WTC11 (cell line): ENCODE results near the gene C16orf74. TPM values are rescaled to one million over a fixed set of nuclear protein-coding genes. Genes with fewer than 3 reads are reported as not detected.

Experiments used
- AR ChIP-seq: fragments of 250-450 bp; sonication (Bioruptor Pico); IDR thresholded peaks from 2 replicates; pipeline ENCODE4 v1.9.0; 2021; ENCODE audit warnings: mild to moderate bottlenecking
- ATF3 ChIP-seq: sonication (generic); formaldehyde crosslinking; conservative IDR thresholded peaks from 2 replicates; pipeline ENCODE4 v1.8.1; 2022; ENCODE audit warnings: mild to moderate bottlenecking, missing genetic modification reagents
- ATF6 ChIP-seq: sonication (generic); formaldehyde crosslinking; IDR thresholded peaks from 2 replicates; pipeline ENCODE4 v1.8.1; 2023; ENCODE audit warnings: mild to moderate bottlenecking, missing genetic modification reagents
- CREM ChIP-seq: sonication (generic); formaldehyde crosslinking; IDR thresholded peaks from 2 replicates; pipeline ENCODE4 v1.8.1; 2022; ENCODE audit warnings: mild to moderate bottlenecking, missing genetic modification reagents, moderate library complexity
- FOXJ3 ChIP-seq: sonication (generic); formaldehyde crosslinking; IDR thresholded peaks from 2 replicates; pipeline ENCODE4 v1.9.0; 2021; ENCODE audit warnings: missing genetic modification reagents, mild to moderate bottlenecking, borderline replicate concordance
- FOXK1 ChIP-seq: sonication (generic); formaldehyde crosslinking; IDR thresholded peaks from 2 replicates; pipeline ENCODE4 v1.8.0; 2022; ENCODE audit warnings: mild to moderate bottlenecking, moderate library complexity, missing genetic modification reagents
- GABPB1 ChIP-seq: sonication (generic); formaldehyde crosslinking; IDR thresholded peaks from 2 replicates; pipeline ENCODE4 v1.8.1; 2023; ENCODE audit warnings: mild to moderate bottlenecking, missing genetic modification reagents
- JUN ChIP-seq: sonication (generic); formaldehyde crosslinking; IDR thresholded peaks from 2 replicates; pipeline ENCODE4 v1.8.0; 2023; ENCODE audit warnings: mild to moderate bottlenecking, missing genetic modification reagents
- SMAD4 ChIP-seq: sonication (generic); formaldehyde crosslinking; IDR thresholded peaks from 2 replicates; pipeline ENCODE4 v1.8.0; 2022; ENCODE audit warnings: mild to moderate bottlenecking, missing genetic modification reagents
- STAT6 ChIP-seq: sonication (generic); formaldehyde crosslinking; conservative IDR thresholded peaks from 2 replicates; pipeline ENCODE4 v1.8.1; 2023; ENCODE audit warnings: mild to moderate bottlenecking, low read depth, missing genetic modification reagents, moderate library complexity
- ZNF219 ChIP-seq: sonication (generic); formaldehyde crosslinking; IDR thresholded peaks from 2 replicates; pipeline ENCODE4 v1.8.0; 2023; ENCODE audit warnings: missing genetic modification reagents, mild to moderate bottlenecking, borderline replicate concordance
- ZNF232 ChIP-seq: sonication (generic); formaldehyde crosslinking; IDR thresholded peaks from 2 replicates; pipeline ENCODE4 v1.8.0; 2022; ENCODE audit warnings: mild to moderate bottlenecking, missing genetic modification reagents
- ZNF281 ChIP-seq: sonication (generic); formaldehyde crosslinking; IDR thresholded peaks from 2 replicates; pipeline ENCODE4 v1.8.0; 2023; ENCODE audit warnings: mild to moderate bottlenecking, missing genetic modification reagents
- ZNF396 ChIP-seq: fragments of 250-450 bp; sonication (Bioruptor Pico); IDR thresholded peaks from 2 replicates; pipeline ENCODE4 v1.8.0; 2021; ENCODE audit warnings: mild to moderate bottlenecking, moderate library complexity, borderline replicate concordance
- total RNA-seq: library from RNA; stranded (reverse); gene quantifications from 3 replicates; pipeline ENCODE4 v1.2.3, GENCODE V29; 2021
- TF ChIP-seq, protein P1 (sequence below): sonication (generic); formaldehyde crosslinking; IDR thresholded peaks from 2 replicates; pipeline ENCODE4 v1.8.1; 2023; ENCODE audit warnings: mild to moderate bottlenecking, missing genetic modification reagents
- TF ChIP-seq, protein P2 (sequence below): sonication (generic); formaldehyde crosslinking; IDR thresholded peaks from 2 replicates; pipeline ENCODE4 v1.8.0; 2023; ENCODE audit warnings: missing genetic modification reagents
- TF ChIP-seq, protein P3 (sequence below): sonication (generic); formaldehyde crosslinking; IDR thresholded peaks from 2 replicates; pipeline ENCODE4 v1.8.1; 2022; ENCODE audit warnings: missing genetic modification reagents, borderline replicate concordance
- TF ChIP-seq, protein P4 (sequence below): sonication (generic); formaldehyde crosslinking; IDR thresholded peaks from 2 replicates; pipeline ENCODE4 v1.8.0; 2022; ENCODE audit warnings: missing genetic modification reagents

Gene C16orf74
- total RNA-seq, 1 experiment from 2014 or later = 8.3 TPM

DNA sequence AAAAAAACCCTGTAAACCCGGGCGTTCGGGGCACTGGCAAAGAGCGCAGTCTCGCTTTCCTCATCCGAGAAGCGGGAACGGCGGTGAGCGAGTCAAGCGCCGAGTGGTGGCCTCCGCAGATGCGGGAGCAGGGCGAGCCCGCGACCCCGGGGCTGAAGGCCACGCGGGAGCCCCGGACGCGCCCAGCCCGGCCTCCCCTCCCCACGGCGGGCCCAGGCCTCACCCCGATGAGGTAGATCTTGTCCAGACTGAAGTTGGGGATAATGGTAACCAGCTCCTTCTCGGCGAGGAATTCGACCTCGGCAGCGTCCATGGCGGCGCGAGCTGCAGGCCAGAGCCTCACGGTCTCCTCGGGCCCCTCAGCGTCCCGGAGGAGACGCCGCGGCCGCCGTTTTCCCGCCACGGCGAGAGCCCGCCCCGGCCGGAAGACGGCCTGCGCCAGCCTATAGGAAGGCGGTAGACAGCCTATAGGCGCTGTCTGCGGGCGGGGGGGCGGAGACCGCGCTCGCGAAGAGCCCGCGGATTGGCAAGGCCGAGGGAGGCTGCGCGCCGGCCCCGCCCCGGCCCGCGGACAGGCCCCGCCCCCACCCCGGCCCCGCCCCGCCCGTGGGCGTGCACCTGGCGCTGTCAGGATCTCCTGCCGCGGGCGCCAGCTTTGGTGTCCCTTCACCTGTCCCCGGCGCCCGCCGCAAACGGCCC is 62.2 kb downstream of the C16orf74 start, which contains the start of gene GINS2 (continued):
- TF ChIP-seq ZNF281 (CRISPR knock-in tag) (0 out of 2 replicates have a peak, but pooled peaks have one; percentile 45), ZNF219 (no peak), AR (no peak), JUN (CRISPR knock-in tag) (peak; percentile 44; the same call in 1 of the 2 replicates), FOXJ3 (no peak), STAT6 (CRISPR knock-in tag) (no peak), ZNF232 (CRISPR knock-in tag) (peak; percentile 17; the same call in 1 of the 2 replicates), SMAD4 (CRISPR knock-in tag) (no peak), ATF6 (no peak), ATF3 (CRISPR knock-in tag) (no peak), CREM (CRISPR knock-in tag) (no peak; the same call in 1 of the 2 replicates), FOXK1 (CRISPR knock-in tag) (peak; percentile 75; the same call in 1 of the 2 replicates), ZNF396 (no peak), GABPB1 (CRISPR knock-in tag) (peak; percentile 63)
- TF ChIP-seq, protein P1, sequence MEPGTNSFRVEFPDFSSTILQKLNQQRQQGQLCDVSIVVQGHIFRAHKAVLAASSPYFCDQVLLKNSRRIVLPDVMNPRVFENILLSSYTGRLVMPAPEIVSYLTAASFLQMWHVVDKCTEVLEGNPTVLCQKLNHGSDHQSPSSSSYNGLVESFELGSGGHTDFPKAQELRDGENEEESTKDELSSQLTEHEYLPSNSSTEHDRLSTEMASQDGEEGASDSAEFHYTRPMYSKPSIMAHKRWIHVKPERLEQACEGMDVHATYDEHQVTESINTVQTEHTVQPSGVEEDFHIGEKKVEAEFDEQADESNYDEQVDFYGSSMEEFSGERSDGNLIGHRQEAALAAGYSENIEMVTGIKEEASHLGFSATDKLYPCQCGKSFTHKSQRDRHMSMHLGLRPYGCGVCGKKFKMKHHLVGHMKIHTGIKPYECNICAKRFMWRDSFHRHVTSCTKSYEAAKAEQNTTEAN = 0 out of 2 replicates have a peak, but pooled peaks have one; percentile 23
- TF ChIP-seq, protein P2, sequence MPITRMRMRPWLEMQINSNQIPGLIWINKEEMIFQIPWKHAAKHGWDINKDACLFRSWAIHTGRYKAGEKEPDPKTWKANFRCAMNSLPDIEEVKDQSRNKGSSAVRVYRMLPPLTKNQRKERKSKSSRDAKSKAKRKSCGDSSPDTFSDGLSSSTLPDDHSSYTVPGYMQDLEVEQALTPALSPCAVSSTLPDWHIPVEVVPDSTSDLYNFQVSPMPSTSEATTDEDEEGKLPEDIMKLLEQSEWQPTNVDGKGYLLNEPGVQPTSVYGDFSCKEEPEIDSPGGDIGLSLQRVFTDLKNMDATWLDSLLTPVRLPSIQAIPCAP = no peak
- TF ChIP-seq, protein P3, sequence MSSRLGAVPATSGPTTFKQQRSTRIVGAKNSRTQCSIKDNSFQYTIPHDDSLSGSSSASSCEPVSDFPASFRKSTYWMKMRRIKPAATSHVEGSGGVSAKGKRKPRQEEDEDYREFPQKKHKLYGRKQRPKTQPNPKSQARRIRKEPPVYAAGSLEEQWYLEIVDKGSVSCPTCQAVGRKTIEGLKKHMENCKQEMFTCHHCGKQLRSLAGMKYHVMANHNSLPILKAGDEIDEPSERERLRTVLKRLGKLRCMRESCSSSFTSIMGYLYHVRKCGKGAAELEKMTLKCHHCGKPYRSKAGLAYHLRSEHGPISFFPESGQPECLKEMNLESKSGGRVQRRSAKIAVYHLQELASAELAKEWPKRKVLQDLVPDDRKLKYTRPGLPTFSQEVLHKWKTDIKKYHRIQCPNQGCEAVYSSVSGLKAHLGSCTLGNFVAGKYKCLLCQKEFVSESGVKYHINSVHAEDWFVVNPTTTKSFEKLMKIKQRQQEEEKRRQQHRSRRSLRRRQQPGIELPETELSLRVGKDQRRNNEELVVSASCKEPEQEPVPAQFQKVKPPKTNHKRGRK = no peak
- TF ChIP-seq, protein P4, sequence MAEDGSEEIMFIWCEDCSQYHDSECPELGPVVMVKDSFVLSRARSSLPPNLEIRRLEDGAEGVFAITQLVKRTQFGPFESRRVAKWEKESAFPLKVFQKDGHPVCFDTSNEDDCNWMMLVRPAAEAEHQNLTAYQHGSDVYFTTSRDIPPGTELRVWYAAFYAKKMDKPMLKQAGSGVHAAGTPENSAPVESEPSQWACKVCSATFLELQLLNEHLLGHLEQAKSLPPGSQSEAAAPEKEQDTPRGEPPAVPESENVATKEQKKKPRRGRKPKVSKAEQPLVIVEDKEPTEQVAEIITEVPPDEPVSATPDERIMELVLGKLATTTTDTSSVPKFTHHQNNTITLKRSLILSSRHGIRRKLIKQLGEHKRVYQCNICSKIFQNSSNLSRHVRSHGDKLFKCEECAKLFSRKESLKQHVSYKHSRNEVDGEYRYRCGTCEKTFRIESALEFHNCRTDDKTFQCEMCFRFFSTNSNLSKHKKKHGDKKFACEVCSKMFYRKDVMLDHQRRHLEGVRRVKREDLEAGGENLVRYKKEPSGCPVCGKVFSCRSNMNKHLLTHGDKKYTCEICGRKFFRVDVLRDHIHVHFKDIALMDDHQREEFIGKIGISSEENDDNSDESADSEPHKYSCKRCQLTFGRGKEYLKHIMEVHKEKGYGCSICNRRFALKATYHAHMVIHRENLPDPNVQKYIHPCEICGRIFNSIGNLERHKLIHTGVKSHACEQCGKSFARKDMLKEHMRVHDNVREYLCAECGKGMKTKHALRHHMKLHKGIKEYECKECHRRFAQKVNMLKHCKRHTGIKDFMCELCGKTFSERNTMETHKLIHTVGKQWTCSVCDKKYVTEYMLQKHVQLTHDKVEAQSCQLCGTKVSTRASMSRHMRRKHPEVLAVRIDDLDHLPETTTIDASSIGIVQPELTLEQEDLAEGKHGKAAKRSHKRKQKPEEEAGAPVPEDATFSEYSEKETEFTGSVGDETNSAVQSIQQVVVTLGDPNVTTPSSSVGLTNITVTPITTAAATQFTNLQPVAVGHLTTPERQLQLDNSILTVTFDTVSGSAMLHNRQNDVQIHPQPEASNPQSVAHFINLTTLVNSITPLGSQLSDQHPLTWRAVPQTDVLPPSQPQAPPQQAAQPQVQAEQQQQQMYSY (CRISPR knock-in tag) = no peak
